ENCODE results near the gene STYK1. TPM values are rescaled to one million over a fixed set of nuclear protein-coding genes. Genes with fewer than 3 reads are reported as not detected.

Gene STYK1
- total and polyA plus RNA-seq, 9 of the 15 experiments (the other 6 are each of a cell fraction or from before 2014, with no cell fraction given), result 0.31 to 1.8 (median 0.64) TPM

DNA sequence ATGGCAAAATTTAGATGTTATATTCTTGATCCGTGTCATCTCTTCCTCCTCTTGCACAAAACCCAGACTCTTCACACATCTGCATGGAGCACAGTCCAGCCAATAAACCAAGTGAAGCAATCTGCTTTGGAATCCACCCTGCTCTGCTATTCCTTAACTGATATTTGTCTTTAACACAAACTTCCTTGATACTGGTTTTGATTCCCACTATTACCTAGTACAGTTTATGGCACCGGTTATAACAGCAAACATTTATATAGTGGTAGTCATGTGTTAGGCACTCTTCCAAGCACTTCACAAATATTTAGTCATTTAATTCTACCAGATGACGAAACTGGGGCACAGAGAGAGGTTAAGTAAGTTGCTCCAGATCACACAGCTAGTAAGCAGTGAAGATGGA is 12.5 kb downstream of the STYK1 start:
- intact Hi-C loops (cut with micrococcal nuclease) (no loop called here), in situ Hi-C loops (cut with MboI) (no loop called here)
- H3K79me2 ChIP-seq (ENCODE audit: control insufficient read depth, insufficient read depth, low read length), result no peaks in the 10 kb centered on the region
- H3K9me1 ChIP-seq (ENCODE audit: control insufficient read depth, insufficient read depth, low read length), result no peaks in the 10 kb centered on the region
- no peaks in the 10 kb centered on the region for H3K9me3 ChIP-seq (replicated peaks; ENCODE audit: control insufficient read depth, insufficient read depth, low read depth, low read length)
- ChIA-PET POLR2A (no interaction called here), CTCF (ENCODE audit: low intra/inter-chr PET ratio) (no interaction called here)
- no peaks in the 10 kb centered on the region for H3K36me3 ChIP-seq (ENCODE audit: control insufficient read depth, insufficient read depth, low read length)
- no peak overlapping the region for H3K9ac ChIP-seq (ENCODE audit: insufficient read depth in 1 of 2, low read depth in 2 of 2, low read length in 2 of 2)
- FAIRE-seq (no peak), ATAC-seq (no peak), DNase-seq (ENCODE audit: extremely low read depth in 1 of 4, low spot score in 3 of 4) (no peak)
- H2AFZ ChIP-seq (ENCODE audit: low read depth, low read length), result no peak overlapping the region
- no peaks in the 10 kb centered on the region for H3K27me3 ChIP-seq (ENCODE audit: control insufficient read depth in 2 of 2, insufficient read depth in 2 of 2, low read length in 2 of 2)
- no TSS peak for BruUV-seq (replicated peaks)
- H3K27ac ChIP-seq (ENCODE audit: extremely low read depth, low read depth, low read length), result no peak overlapping the region
- H3K4me3 ChIP-seq, result no peak overlapping the region
- no peaks in the 10 kb centered on the region for H4K20me1 ChIP-seq (replicated peaks; ENCODE audit: control insufficient read depth, insufficient read depth, low read length)
- H3K4me1 ChIP-seq (replicated peaks in 1 of 2; ENCODE audit: control insufficient read depth in 2 of 2, insufficient read depth in 2 of 2, low read length in 2 of 2), result no peaks in the 10 kb centered on the region
- no peak overlapping the region for H3K4me2 ChIP-seq (ENCODE audit: insufficient read depth, low read length)
- WGBS (ENCODE audit: insufficient coverage, low coverage, missing lambda C conversion rate), result 33% methylated on average over 3 of the region's 3 CpGs
- TF ChIP-seq CREBBP (IDR thresholded peaks at IDR 0.05; ENCODE audit: low read depth, low read length) (no peak), POLR2B (IDR thresholded peaks at IDR 0.05; ENCODE audit: low read depth, partially characterized antibody) (no peak), ZNF589 (CRISPR knock-in tag; IDR thresholded peaks at IDR 0.05; ENCODE audit: low read depth) (no peak), NFE2L1 (tag; IDR thresholded peaks at IDR 0.05; ENCODE audit: borderline replicate concordance, low read depth) (no peak), ILK (tag; IDR thresholded peaks at IDR 0.05; ENCODE audit: borderline replicate concordance, low read depth) (no peak), SREBF1 (IDR thresholded peaks at IDR 0.05; ENCODE audit: borderline replicate concordance, low read depth, low read length) (no peak), SREBF2 (CRISPR knock-in tag; IDR thresholded peaks at IDR 0.05) (no peak), ZNF79 (CRISPR knock-in tag; IDR thresholded peaks at IDR 0.05; ENCODE audit: low read depth) (no peak), ZNF253 (CRISPR knock-in tag; conservative IDR thresholded peaks at IDR 0.05) (no peak)
- TF ChIP-seq, protein P1, sequence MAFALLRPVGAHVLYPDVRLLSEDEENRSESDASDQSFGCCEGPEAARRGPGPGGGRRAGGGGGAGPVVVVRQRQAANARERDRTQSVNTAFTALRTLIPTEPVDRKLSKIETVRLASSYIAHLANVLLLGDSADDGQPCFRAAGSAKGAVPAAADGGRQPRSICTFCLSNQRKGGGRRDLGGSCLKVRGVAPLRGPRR (CRISPR knock-in tag; IDR thresholded peaks at IDR 0.05), result no peak

Data from K562 (cell line).